ENCODE data around the gene DUSP19. TPM values are rescaled to one million over a fixed set of nuclear protein-coding genes. Genes with fewer than 3 reads are reported as not detected.
A peak's percentile ranks its signal among the peaks of the same experiment; 100 is the strongest.

Gene DUSP19
- total and polyA plus RNA-seq, 2 of the 13 experiments (the other 11 are each of a cell fraction or from before 2014, with no cell fraction given): 1.3 to 1.9 TPM

DNA sequence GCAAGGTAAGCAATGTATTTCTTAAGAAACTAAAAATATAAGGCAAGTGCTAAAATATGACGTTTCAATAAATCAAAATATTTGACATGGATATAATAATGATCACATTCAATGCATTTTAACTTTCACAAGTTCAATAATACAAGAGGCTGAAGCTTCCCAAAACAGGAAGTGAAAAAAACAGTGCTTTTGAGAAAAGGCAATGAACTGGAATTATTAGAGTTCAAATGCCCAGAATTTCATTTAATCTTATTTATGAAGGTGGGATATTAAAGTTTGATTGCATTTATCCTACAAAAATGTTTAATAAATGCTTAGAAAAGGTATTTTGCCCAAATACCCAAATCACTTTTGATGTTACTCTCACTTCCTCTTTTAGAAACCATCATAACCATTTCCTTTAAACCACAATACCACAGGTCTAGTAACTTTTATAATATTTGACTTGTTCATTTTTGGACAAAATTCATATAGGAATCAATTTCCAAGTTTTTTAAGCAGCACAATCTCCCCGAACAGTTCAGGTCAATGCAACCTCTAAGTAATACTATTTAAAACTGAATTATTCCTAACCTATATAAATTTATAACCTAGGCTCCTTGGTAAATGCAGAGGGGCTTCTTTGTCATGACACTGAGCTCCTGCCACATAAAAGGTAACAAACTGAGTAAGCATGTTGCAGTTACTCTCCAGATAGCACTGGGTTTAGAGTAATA is 42.4 kb upstream of the DUSP19 start (continued):
- TF ChIP-seq RBFOX2 (IDR thresholded peaks at IDR 0.05; ENCODE audit: low read depth, low read length): peak; percentile 22; the same call in 1 of the 2 replicates

DNA sequence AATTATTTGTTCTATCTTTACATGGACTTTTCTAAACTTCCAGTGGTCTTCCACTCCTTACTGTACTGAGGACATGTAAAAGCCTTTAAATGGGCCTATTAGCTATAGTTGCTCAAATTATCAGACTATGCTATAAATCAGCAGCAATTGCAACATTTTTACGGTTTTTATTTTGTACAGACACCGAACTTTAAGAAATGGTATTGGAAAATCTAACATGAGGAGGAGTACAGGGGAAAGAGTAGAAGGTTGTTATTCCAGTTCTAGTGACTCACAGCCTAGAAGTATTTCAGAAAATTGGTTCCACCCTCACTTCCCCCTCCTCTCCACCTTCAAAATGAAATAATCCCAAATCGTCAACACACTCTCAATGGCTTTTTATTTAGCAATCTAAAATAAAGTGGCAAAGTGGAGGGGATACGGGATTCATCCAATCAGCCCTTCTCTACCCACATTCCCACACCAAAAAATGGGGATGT is 41.4 kb upstream of the DUSP19 start:
- Histone ChIP-seq H3K36me3 (replicated peaks in 1 of 2; ENCODE audit: control insufficient read depth in 1 of 2, insufficient read depth in 2 of 2, low read length in 2 of 2) (no peaks in the 10 kb centered on the region), H3K4me3 (replicated peaks in 1 of 3; ENCODE audit: insufficient read depth in 1 of 3, low read depth in 2 of 3, low read length in 3 of 3) (peak overlapping the region; percentile 79 to 99 (median 98)), H3K9me3 (ENCODE audit: low read length) (no peaks in the 10 kb centered on the region), H3K4me1 (ENCODE audit: insufficient read depth, low read length) (peaks cover 53% of the 10 kb centered on the region), H3K79me2 (ENCODE audit: insufficient read depth, low read length) (peaks cover 54% of the 10 kb centered on the region), H3K27ac (ENCODE audit: extremely low read length, insufficient read depth, low read length) (peak overlapping the region; percentile 92), H4K20me1 (ENCODE audit: insufficient read depth, low read length) (peaks cover 51% of the 10 kb centered on the region), H3K4me2 (ENCODE audit: low read depth, low read length) (peak overlapping the region; percentile 88), H2AFZ (ENCODE audit: low read length) (no peak overlapping the region), H3K9ac (ENCODE audit: insufficient read depth, low read depth, low read length) (peak overlapping the region; percentile 92), H3K27me3 (ENCODE audit: control insufficient read depth in 1 of 2, insufficient read depth in 2 of 2, low read length in 2 of 2) (peaks cover 2 to 13% of the 10 kb centered on the region in 2 experiments; a peak in 3 of 5 replicates)
- ChIA-PET CTCF (ENCODE audit: low intra/inter-chr PET ratio, low total read pairs) (no interaction called here), POLR2A (interaction anchor here (1.9 kb wide), 1 partner anchor 87 kb away, joined by 5 read pairs; no protein-coding TSS in a partner anchor)
- BruUV-seq (replicated peaks): TSS peak; percentile 59
- ATAC-seq (peak; percentile 1; the same call in 2 of the 3 replicates), FAIRE-seq (no peak), DNase-seq (ENCODE audit: low spot score) (no peak)
- intact Hi-C loops (cut with micrococcal nuclease; ENCODE audit: unreplicated experiment) (no loop called here), in situ Hi-C loops (cut with HindIII; ENCODE audit: extremely low pct_ligation_motif_present, low pct_unique_long_range_greater_than_20kb) (no loop called here)
- WGBS (ENCODE audit: low lambda C conversion rate): 0% methylated on average over 4 of the region's 4 CpGs
- TF ChIP-seq GATAD2A (CRISPR knock-in tag; IDR thresholded peaks at IDR 0.05) (0 out of 2 replicates have a peak, but pooled peaks have one; percentile 20), ZNF563 (CRISPR knock-in tag; IDR thresholded peaks at IDR 0.05) (no peak), ZBED4 (CRISPR knock-in tag; IDR thresholded peaks at IDR 0.05; ENCODE audit: borderline replicate concordance) (peak; percentile 18; the same call in 1 of the 2 replicates), FOSL2 (CRISPR knock-in tag; IDR thresholded peaks at IDR 0.05) (0 out of 2 replicates have a peak, but pooled peaks have one; percentile 25), YEATS4 (CRISPR knock-in tag; IDR thresholded peaks at IDR 0.05; ENCODE audit: borderline replicate concordance) (no peak), ZNF629 (CRISPR knock-in tag; conservative IDR thresholded peaks at IDR 0.05) (peak; percentile 59; the same call in 1 of the 2 replicates), SAP130 (CRISPR knock-in tag; IDR thresholded peaks at IDR 0.05; ENCODE audit: low read depth) (peak; percentile 26; the same call in 1 of the 2 replicates), GABPA (IDR thresholded peaks at IDR 0.05; ENCODE audit: low read depth, low read length) (no peak), GABPA (CRISPR knock-in tag; IDR thresholded peaks at IDR 0.05; ENCODE audit: low read depth) (0 out of 2 replicates have a peak, but pooled peaks have one; percentile 12), TEF (CRISPR knock-in tag; IDR thresholded peaks at IDR 0.05) (0 out of 2 replicates have a peak, but pooled peaks have one; percentile 26), KMT2B (CRISPR knock-in tag; IDR thresholded peaks at IDR 0.05) (0 out of 2 replicates have a peak, but pooled peaks have one; percentile 14), IRF2 (CRISPR knock-in tag; IDR thresholded peaks at IDR 0.05) (0 out of 2 replicates have a peak, but pooled peaks have one; percentile 13), ZNF331 (CRISPR knock-in tag; IDR thresholded peaks at IDR 0.05) (0 out of 2 replicates have a peak, but pooled peaks have one; percentile 5)
- TF ChIP-seq, protein P1, sequence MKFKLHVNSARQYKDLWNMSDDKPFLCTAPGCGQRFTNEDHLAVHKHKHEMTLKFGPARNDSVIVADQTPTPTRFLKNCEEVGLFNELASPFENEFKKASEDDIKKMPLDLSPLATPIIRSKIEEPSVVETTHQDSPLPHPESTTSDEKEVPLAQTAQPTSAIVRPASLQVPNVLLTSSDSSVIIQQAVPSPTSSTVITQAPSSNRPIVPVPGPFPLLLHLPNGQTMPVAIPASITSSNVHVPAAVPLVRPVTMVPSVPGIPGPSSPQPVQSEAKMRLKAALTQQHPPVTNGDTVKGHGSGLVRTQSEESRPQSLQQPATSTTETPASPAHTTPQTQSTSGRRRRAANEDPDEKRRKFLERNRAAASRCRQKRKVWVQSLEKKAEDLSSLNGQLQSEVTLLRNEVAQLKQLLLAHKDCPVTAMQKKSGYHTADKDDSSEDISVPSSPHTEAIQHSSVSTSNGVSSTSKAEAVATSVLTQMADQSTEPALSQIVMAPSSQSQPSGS (CRISPR knock-in tag; IDR thresholded peaks at IDR 0.05): 0 out of 2 replicates have a peak, but pooled peaks have one; percentile 0
